Spleen (tissue), 7 donors: ENCODE results near the gene SLC35F3.

Source experiments
- POLR2A ChIP-seq, 3 donors: fragments of 450-650 bp; IDR thresholded peaks; one replicate each; pipeline ENCODE4 v1.5.1; 2017; ENCODE audit warnings: antibody characterized with exemption in 3 of 3, mild to moderate bottlenecking in 1 of 3
- POLR2AphosphoS5 ChIP-seq, 3 donors: sonication (generic); formaldehyde crosslinking; IDR thresholded peaks; one replicate each; pipeline ENCODE4 v1.5.1; 2017; ENCODE audit warnings: antibody characterized with exemption in 3 of 3
- TF ChIP-seq, protein P1 (sequence below), 11 experiments: fragments of 200-600 bp in 7 of 11; fragments of 450-650 bp in 4 of 11; sonication (generic) in 4 of 11; IDR thresholded peaks in 8 of 11; conservative IDR thresholded peaks in 3 of 11; 1 replicate in 7 of 11; 2 replicates in 4 of 11; pipeline versions ENCODE4 v1.4.0 to v1.8.0; 2016 to 2021; ENCODE audit warnings: antibody characterized with exemption in 11 of 11, inconsistent platforms in 4 of 11, mild to moderate bottlenecking in 1 of 11
- donor health status: DM: no; HTN: no; CAD: no; lungs with moderate emphysema.
- donor health status: DM: no; HTN: no; CAD: no.
- donor health status: DM: no; HTN: no; CAD: no.

DNA sequence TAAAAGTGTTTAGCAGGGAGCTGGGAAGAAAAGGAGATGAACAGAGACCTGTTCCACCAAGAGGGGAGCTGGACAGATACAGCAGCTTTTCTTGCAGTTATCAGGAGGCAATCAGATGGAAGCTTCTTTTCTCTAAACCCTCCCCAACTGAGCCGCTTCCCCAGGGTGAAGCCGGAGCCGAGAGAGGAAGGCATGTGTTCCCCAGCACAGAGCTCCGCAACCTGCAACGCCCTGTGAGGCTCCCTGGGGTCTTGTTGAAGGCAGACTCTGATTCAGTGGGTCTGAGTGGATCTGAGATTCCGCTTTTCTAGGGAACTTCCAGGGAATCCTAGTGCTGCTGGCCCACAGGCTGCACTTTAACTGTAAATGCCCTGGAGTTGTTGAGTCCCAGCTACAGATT lies 329.7 kb downstream of the SLC35F3 start:
- TF ChIP-seq, protein P1, sequence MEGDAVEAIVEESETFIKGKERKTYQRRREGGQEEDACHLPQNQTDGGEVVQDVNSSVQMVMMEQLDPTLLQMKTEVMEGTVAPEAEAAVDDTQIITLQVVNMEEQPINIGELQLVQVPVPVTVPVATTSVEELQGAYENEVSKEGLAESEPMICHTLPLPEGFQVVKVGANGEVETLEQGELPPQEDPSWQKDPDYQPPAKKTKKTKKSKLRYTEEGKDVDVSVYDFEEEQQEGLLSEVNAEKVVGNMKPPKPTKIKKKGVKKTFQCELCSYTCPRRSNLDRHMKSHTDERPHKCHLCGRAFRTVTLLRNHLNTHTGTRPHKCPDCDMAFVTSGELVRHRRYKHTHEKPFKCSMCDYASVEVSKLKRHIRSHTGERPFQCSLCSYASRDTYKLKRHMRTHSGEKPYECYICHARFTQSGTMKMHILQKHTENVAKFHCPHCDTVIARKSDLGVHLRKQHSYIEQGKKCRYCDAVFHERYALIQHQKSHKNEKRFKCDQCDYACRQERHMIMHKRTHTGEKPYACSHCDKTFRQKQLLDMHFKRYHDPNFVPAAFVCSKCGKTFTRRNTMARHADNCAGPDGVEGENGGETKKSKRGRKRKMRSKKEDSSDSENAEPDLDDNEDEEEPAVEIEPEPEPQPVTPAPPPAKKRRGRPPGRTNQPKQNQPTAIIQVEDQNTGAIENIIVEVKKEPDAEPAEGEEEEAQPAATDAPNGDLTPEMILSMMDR (IDR thresholded peaks at IDR 0.05 in 8 of 11, conservative IDR thresholded peaks at IDR 0.05 in 3 of 11), result no peak
- TF ChIP-seq POLR2A (IDR thresholded peaks at IDR 0.05), result no peak
- no peak for TF ChIP-seq POLR2AphosphoS5 (IDR thresholded peaks at IDR 0.05)
